NCI-H2029 treated with DMSO at 0.1 percent for 48 hours (cell line): ENCODE results near the gene SLC19A1.

Experiments used
- DNase-seq: peaks from one replicate; lab custom pipeline; 2025; lab: John Stamatoyannopoulos, UW

SLC19A1 gene

GRCh38 chr21:45466330-45467220 is 75.7 kb downstream of the SLC19A1 start:
- no peak for DNase-seq

GRCh38 chr21:45465611-45466329 is 76.5 kb downstream of the SLC19A1 start:
- DNase-seq: no peak

GRCh38 chr21:45465105-45465504 is 77.1 kb downstream of the SLC19A1 start:
- DNase-seq: no peak

- DNase-seq: no peak
Measured at GRCh38 chr21:45464309-45464708, 77.9 kb downstream of the SLC19A1 start.

- DNase-seq: no peak
Measured at GRCh38 chr21:45463871-45464270, 78.4 kb downstream of the SLC19A1 start.

GRCh38 chr21:45461806-45462341 is 80.4 kb downstream of the SLC19A1 start:
- DNase-seq: no peak

GRCh38 chr21:45461369-45461750 is 80.9 kb downstream of the SLC19A1 start:
- no peak for DNase-seq

GRCh38 chr21:45460611-45461368 is 81.5 kb downstream of the SLC19A1 start:
- no peak for DNase-seq

GRCh38 chr21:45460011-45460565 is 82.2 kb downstream of the SLC19A1 start:
- no peak for DNase-seq

- DNase-seq: no peak
Measured at GRCh38 chr21:45459171-45460010, 82.8 kb downstream of the SLC19A1 start.

GRCh38 chr21:45458281-45459170 is 83.7 kb downstream of the SLC19A1 start:
- DNase-seq: no peak

- no peak for DNase-seq
Measured at GRCh38 chr21:45457832-45458172, 84.4 kb downstream of the SLC19A1 start.

GRCh38 chr21:45457161-45457831 is 84.9 kb downstream of the SLC19A1 start:
- DNase-seq: no peak

- DNase-seq: no peak
Measured at GRCh38 chr21:45456584-45457160, 85.6 kb downstream of the SLC19A1 start.

- DNase-seq: no peak
Measured at GRCh38 chr21:45455674-45456583, 86.3 kb downstream of the SLC19A1 start.

GRCh38 chr21:45454926-45455673 is 87.1 kb downstream of the SLC19A1 start:
- no peak for DNase-seq
